ENCODE results near the gene KIAA0825. TPM values are rescaled to one million over a fixed set of nuclear protein-coding genes. Genes with fewer than 3 reads are reported as not detected.

KIAA0825 gene
- total and polyA plus RNA-seq, 3 donors from 2014 or later = 4.1 to 11.2 (median 9.3) TPM

- H3K27ac ChIP-seq = no peak overlapping the region
- no peaks in the 10 kb centered on the region for H3K36me3 ChIP-seq (ENCODE audit: low read depth, missing control alignments)
- WGBS, 2 donors = 77 to 81% methylated on average over 1 of the region's 1 CpG
- intact Hi-C loops (cut with DNase I; ENCODE audit: low total_unique reads) = no loop called here
- no peaks in the 10 kb centered on the region for H3K4me1 ChIP-seq
- TF ChIP-seq, protein P1, sequence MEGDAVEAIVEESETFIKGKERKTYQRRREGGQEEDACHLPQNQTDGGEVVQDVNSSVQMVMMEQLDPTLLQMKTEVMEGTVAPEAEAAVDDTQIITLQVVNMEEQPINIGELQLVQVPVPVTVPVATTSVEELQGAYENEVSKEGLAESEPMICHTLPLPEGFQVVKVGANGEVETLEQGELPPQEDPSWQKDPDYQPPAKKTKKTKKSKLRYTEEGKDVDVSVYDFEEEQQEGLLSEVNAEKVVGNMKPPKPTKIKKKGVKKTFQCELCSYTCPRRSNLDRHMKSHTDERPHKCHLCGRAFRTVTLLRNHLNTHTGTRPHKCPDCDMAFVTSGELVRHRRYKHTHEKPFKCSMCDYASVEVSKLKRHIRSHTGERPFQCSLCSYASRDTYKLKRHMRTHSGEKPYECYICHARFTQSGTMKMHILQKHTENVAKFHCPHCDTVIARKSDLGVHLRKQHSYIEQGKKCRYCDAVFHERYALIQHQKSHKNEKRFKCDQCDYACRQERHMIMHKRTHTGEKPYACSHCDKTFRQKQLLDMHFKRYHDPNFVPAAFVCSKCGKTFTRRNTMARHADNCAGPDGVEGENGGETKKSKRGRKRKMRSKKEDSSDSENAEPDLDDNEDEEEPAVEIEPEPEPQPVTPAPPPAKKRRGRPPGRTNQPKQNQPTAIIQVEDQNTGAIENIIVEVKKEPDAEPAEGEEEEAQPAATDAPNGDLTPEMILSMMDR (IDR thresholded peaks at IDR 0.05) = no peak
- no peak for TF ChIP-seq POLR2A (IDR thresholded peaks at IDR 0.05)
- H3K9me3 ChIP-seq = no peaks in the 10 kb centered on the region
- H3K4me3 ChIP-seq = no peak overlapping the region
- no peaks in the 10 kb centered on the region for H3K27me3 ChIP-seq
- DNase-seq = no peak
Measured at GRCh38 chr5:94442076-94442475, 176.3 kb downstream of the KIAA0825 start.

- WGBS, 2 donors = 43 to 50% methylated on average over 3 of the region's 3 CpGs
- no peak for DNase-seq
- Histone ChIP-seq H3K4me1 (no peaks in the 10 kb centered on the region), H3K27me3 (no peaks in the 10 kb centered on the region), H3K27ac (no peak overlapping the region), H3K9me3 (no peaks in the 10 kb centered on the region), H3K36me3 (ENCODE audit: low read depth, missing control alignments) (no peaks in the 10 kb centered on the region), H3K4me3 (no peak overlapping the region)
- intact Hi-C loops (cut with DNase I; ENCODE audit: low total_unique reads) = no loop called here
- TF ChIP-seq, protein P1 (IDR thresholded peaks at IDR 0.05) = no peak
- TF ChIP-seq POLR2A (IDR thresholded peaks at IDR 0.05) = no peak
Measured at GRCh38 chr5:94440015-94440414, 178.4 kb downstream of the KIAA0825 start.

DNA sequence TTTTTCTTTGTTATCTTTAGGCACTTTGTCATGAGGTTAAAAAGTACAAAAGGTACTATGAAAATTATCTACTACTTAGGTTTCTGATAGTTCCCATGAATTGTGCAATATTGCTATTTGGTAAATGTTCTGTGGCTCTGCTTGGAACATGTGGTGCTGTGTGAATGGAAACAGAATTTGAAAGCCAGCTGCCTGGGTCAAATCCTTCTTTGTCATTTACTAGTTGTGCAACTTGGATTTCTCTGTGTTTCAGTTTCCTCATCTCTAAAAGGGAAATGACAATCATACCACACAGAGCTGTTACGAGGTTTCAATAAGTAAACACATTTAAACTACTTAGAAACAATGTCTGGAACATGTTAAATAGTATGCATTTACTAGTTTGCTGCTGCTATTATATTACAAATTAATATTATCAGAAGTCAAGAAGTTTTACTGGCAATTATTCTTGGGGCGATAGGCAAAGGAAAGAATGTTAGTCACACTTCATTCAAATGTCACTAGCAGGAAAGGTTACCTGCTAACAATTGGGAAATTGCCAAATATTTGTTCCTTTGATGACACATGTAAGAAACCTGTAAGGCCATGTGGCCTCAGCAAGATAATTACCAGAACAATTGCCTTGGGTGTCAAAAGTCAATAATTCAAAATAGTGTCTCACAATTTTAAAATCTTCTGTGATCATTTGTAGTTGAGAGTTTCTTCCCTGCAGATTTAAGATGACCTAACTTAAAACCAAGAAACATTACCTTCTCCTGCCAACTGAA, 184.8 kb downstream of the KIAA0825 start:
- H3K36me3 ChIP-seq (ENCODE audit: low read depth, missing control alignments) = no peaks in the 10 kb centered on the region
- no peak overlapping the region for H3K4me3 ChIP-seq
- no peak overlapping the region for H3K27ac ChIP-seq
- no peaks in the 10 kb centered on the region for H3K27me3 ChIP-seq
- 63 to 80% methylated on average over 2 of the region's 2 CpGs for WGBS, 2 donors
- intact Hi-C loops (cut with DNase I; ENCODE audit: low total_unique reads) = no loop called here
- DNase-seq = no peak
- H3K9me3 ChIP-seq = no peaks in the 10 kb centered on the region
- no peaks in the 10 kb centered on the region for H3K4me1 ChIP-seq
- TF ChIP-seq, protein P1 (IDR thresholded peaks at IDR 0.05) = no peak
- TF ChIP-seq POLR2A (IDR thresholded peaks at IDR 0.05) = no peak

DNA sequence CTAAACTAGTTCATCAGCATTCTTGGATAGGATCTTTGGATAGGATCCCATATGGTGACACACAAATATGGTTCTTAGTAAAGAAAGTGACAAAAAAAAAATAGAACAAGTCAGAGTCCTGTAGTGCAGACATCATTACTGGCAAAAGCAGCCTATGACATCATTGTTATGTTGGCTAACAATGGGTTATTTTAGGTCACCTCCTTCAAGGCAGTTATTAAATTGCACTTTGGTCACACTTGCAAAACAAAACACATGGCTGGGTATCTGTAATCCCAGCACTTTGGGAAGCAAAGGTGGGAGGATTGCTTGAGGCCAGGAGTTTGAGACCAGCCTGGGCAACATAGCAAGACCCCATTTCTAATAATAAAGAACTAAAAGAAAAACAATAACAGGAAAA, 185.9 kb downstream of the KIAA0825 start:
- no peak overlapping the region for H3K27ac ChIP-seq
- intact Hi-C loops (cut with DNase I; ENCODE audit: low total_unique reads) = no loop called here

More for the DNA sequence above, 185.9 kb downstream of the KIAA0825 start:
- TF ChIP-seq POLR2A (IDR thresholded peaks at IDR 0.05) = no peak
- TF ChIP-seq, protein P1 (IDR thresholded peaks at IDR 0.05) = no peak
- DNase-seq = no peak
- H3K9me3 ChIP-seq = no peaks in the 10 kb centered on the region
- H3K27me3 ChIP-seq = no peaks in the 10 kb centered on the region
- no peaks in the 10 kb centered on the region for H3K4me1 ChIP-seq
- H3K36me3 ChIP-seq (ENCODE audit: low read depth, missing control alignments) = no peaks in the 10 kb centered on the region
- no peak overlapping the region for H3K4me3 ChIP-seq

All from testis (tissue), 3 donors.